ENCODE data around the gene LARP4B. TPM values are rescaled to one million over a fixed set of nuclear protein-coding genes. Genes with fewer than 3 reads are reported as not detected.
A peak's percentile ranks its signal among the peaks of the same experiment; 100 is the strongest.

LARP4B gene
- total RNA-seq, 1 donor from 2014 or later, result 64.2 TPM

DNA sequence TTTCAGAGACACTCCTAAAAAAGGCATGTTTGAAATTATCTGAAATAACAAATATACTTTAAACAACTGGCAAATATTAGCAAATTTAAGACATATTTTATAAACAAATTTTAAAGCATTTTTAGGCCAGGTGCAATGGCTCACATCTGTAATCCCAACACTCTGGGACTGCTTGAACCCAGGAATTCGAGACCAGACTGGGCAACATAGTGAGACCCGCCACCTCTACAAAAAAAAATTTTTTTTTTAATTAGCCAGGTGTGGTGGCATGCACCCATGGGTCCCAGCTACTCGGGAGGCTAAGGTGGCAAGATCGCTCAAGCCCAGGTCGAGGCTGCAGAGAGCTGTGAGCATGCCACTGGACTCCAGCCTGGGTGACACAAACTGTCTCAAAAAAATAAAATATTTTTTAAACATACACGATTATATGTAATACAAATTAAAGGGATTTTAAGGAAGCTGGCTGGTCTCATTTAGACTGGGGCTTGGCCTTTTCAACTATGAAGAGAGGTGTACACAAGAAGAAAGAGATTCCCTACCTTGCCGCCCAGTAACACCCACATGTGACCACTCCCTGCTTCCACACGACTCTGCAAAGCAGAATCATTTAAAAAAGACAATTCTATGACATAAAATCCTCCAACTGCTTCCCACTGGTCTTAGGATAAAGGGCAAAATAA, 7.5 kb downstream of the LARP4B start:
- Histone ChIP-seq H3K4me1 (peaks cover 84% of the 10 kb centered on the region), H3K36me3 (peaks cover 4% of the 10 kb centered on the region), H3K27me3 (ENCODE audit: low read depth) (no peaks in the 10 kb centered on the region), H3K4me3 (no peak overlapping the region), H3K9me3 (replicated peaks) (no peaks in the 10 kb centered on the region), H3K27ac (replicated peaks) (no peak overlapping the region)
- DNase-seq, result no peak
- intact Hi-C loops (cut with micrococcal nuclease), result no loop called here
- no peak for TF ChIP-seq CTCF (IDR thresholded peaks at IDR 0.05; ENCODE audit: borderline replicate concordance)

DNA sequence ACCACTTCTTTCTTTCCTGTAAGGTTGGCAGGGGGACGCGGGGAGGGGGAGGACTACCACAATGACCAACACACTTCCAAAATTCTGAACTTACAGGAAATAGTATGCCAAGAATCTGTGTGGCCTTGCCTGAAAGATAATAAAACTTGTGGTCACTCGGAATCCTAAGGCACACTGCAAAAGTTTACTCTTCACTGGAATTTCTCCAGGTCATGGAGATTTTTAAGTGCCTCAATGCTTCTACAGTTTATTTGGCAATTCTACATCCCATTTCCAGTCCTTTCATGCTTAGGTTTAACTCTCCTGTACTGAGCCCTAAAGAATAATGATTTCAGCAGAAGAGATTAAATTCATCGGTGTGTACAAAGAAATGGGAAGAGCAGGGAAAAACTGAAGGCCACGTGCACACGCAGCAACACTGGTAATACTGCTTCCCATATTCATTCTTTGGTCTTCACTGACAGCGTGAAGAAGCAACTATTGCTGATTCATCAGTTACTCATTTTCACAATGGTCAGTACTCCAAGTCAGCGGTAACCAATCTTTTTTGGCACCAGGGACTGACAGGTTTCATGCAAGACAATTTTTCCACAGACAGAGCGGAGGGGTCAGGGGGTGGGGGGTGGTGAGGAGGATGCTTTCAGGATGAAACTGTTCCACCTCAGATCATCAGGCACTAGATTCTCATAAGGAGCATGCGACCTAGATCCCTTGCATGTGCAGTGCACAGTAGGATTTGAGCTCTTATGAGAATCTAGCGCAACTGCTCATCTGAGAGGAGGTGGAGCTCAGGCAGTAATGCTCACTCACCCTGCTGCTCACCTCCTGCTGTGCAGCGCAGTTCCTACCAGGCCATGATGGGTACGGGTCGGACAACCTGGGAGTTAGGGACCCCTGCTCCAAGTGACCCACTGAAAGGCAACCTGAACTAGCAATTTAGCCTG, 9.8 kb downstream of the LARP4B start:
- Histone ChIP-seq H3K4me1 (peaks cover 69% of the 10 kb centered on the region), H3K36me3 (peaks cover 4% of the 10 kb centered on the region), H3K4me3 (no peak overlapping the region), H3K9me3 (replicated peaks) (no peaks in the 10 kb centered on the region), H3K27ac (replicated peaks) (peak overlapping the region; percentile 51), H3K27me3 (ENCODE audit: low read depth) (no peaks in the 10 kb centered on the region)
- intact Hi-C loops (cut with micrococcal nuclease), result no loop called here
- TF ChIP-seq CTCF (IDR thresholded peaks at IDR 0.05; ENCODE audit: borderline replicate concordance), result no peak
- DNase-seq, result no peak

DNA sequence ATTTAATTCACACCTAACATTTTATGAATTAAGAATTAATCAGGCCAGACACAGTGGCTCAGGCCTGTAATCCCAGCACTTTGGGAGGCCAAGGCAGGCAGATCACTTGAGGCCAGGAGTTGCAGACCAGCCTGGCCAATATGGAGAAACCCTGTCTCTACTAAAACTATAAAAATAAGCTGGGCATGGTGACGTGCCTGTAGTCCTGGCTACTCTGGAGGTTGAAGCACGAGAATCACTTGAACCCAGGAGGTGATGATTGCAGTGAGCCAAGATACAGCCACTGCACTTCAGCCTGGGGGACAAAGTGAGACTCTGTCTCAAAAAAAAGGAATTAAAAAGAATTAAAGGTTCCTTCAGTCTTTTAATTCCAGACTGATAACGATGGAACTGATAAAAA, 11.1 kb downstream of the LARP4B start:
- Histone ChIP-seq H3K4me1 (peaks cover 56% of the 10 kb centered on the region), H3K4me3 (no peak overlapping the region), H3K27ac (replicated peaks) (peak overlapping the region; percentile 51), H3K27me3 (ENCODE audit: low read depth) (no peaks in the 10 kb centered on the region), H3K36me3 (no peaks in the 10 kb centered on the region), H3K9me3 (replicated peaks) (no peaks in the 10 kb centered on the region)
- intact Hi-C loops (cut with micrococcal nuclease), result no loop called here
- no peak for TF ChIP-seq CTCF (IDR thresholded peaks at IDR 0.05; ENCODE audit: borderline replicate concordance)
- no peak for DNase-seq

- intact Hi-C loops (cut with micrococcal nuclease), result no loop called here
- Histone ChIP-seq H3K36me3 (no peaks in the 10 kb centered on the region), H3K4me3 (no peak overlapping the region), H3K9me3 (replicated peaks) (no peaks in the 10 kb centered on the region), H3K27ac (replicated peaks) (peak overlapping the region; percentile 51), H3K27me3 (ENCODE audit: low read depth) (no peaks in the 10 kb centered on the region), H3K4me1 (peaks cover 49% of the 10 kb centered on the region)
- no peak for TF ChIP-seq CTCF (IDR thresholded peaks at IDR 0.05; ENCODE audit: borderline replicate concordance)
- DNase-seq, result no peak
Measured at GRCh38 chr10:919481-919880, 12.0 kb downstream of the LARP4B start.

GRCh38 chr10:917999-918398, 13.5 kb downstream of the LARP4B start:
- Histone ChIP-seq H3K36me3 (no peaks in the 10 kb centered on the region), H3K4me3 (no peak overlapping the region), H3K27ac (replicated peaks) (no peak overlapping the region), H3K9me3 (replicated peaks) (no peaks in the 10 kb centered on the region), H3K27me3 (ENCODE audit: low read depth) (no peaks in the 10 kb centered on the region), H3K4me1 (peaks cover 34% of the 10 kb centered on the region)
- no peak for TF ChIP-seq CTCF (IDR thresholded peaks at IDR 0.05; ENCODE audit: borderline replicate concordance)
- DNase-seq, result no peak
- intact Hi-C loops (cut with micrococcal nuclease), result no loop called here
